GM12878 (cell line): Measurements from ENCODE around the gene MGRN1. TPM values are rescaled to one million over a fixed set of nuclear protein-coding genes. Genes with fewer than 3 reads are reported as not detected.

Source experiments
- ATAC-seq: fragments of 200-7000 bp; cut with Tn5 transposase; 3 replicates; pipeline ENCODE4 v1.9.1; 2020; ENCODE audit warnings: mild to moderate bottlenecking, moderate library complexity
- BruUV-seq: library from RNA; stranded (reverse); fragments of 400-500 nt; replicated peaks from 2 replicates; lab custom pipeline; 2021; lab: Mats Ljungman, UMichigan
- CTCF ChIA-PET: fragments of 300-600 bp; sonication (Branson Sonifier 250); formaldehyde crosslinking; extraction: SDS; loops from one replicate; lab custom pipeline; 2021; ENCODE audit warnings: inconsistent platforms; lab: Yijun Ruan, JAX
- POLR2A ChIA-PET: fragments of 350-600 bp; formaldehyde crosslinking; extraction: SDS; loops from one replicate; lab custom pipeline; 2021; ENCODE audit warnings: inconsistent platforms; lab: Charles Lee
- RAD21 ChIA-PET: fragments of 300-600 bp; sonication (Branson Sonifier 250); formaldehyde crosslinking; loops from one replicate; lab custom pipeline; 2023; ENCODE audit warnings: antibody characterized with exemption; ENCODE audit not compliant: unreplicated experiment; lab: Charles Lee
- SMC1A ChIA-PET: fragments of 300-600 bp; sonication (Branson Sonifier 250); formaldehyde crosslinking; loops from one replicate; lab custom pipeline; 2023; ENCODE audit not compliant: unreplicated experiment, uncharacterized antibody; lab: Charles Lee
- DNase-seq: peaks from one replicate; pipeline ENCODE4 v3.0.0-alpha.2; 2011; ENCODE audit warnings: low read depth, low spot score
- FAIRE-seq: peaks from 3 replicates; lab custom pipeline; 2011; peaks lifted over from hg19 to GRCh38; lab: Jason Lieb, UNC
- H2AFZ ChIP-seq: 2 replicates; pipeline ENCODE4 v1.6.0; 2011; ENCODE audit warnings: low read depth, low read length, control low read depth; ENCODE audit not compliant: control insufficient read depth
- H3K27ac ChIP-seq: 2 replicates; pipeline ENCODE4 v1.5.1; 2011; ENCODE audit warnings: control low read depth; ENCODE audit not compliant: control insufficient read depth, insufficient read depth
- H3K27me3 ChIP-seq, 2 experiments: replicated peaks in 1 of 2; 2 replicates each; pipeline versions ENCODE4 v1.6.0 to v1.6.1; 2011; ENCODE audit warnings: low read length in 1 of 2; ENCODE audit not compliant: control insufficient read depth in 2 of 2, insufficient read depth in 2 of 2
- H3K36me3 ChIP-seq, 2 experiments: 2 replicates each; pipeline ENCODE4 v1.5.1; 2011; ENCODE audit warnings: low read length in 1 of 2; ENCODE audit not compliant: control insufficient read depth in 2 of 2, insufficient read depth in 2 of 2
- H3K4me1 ChIP-seq: 2 replicates; pipeline ENCODE4 v1.6.1; 2011; ENCODE audit warnings: mild to moderate bottlenecking, low read length, moderate library complexity, mixed read lengths; ENCODE audit not compliant: control insufficient read depth, insufficient read depth
- H3K4me2 ChIP-seq: 2 replicates; pipeline ENCODE4 v1.6.0; 2011; ENCODE audit warnings: control low read depth; ENCODE audit not compliant: control insufficient read depth, insufficient read depth
- H3K4me3 ChIP-seq: fragments of 200-600 bp; sonication (generic); 2 replicates; pipeline ENCODE4 v1.5.1; 2016
- H3K79me2 ChIP-seq: 2 replicates; pipeline ENCODE4 v1.6.0; 2011; ENCODE audit warnings: low read length; ENCODE audit not compliant: control insufficient read depth, insufficient read depth
- H3K9ac ChIP-seq: 2 replicates; pipeline ENCODE4 v1.8.0; 2011; ENCODE audit warnings: low read length, control low read depth, mixed read lengths; ENCODE audit not compliant: control insufficient read depth, insufficient read depth
- H3K9me3 ChIP-seq: replicated peaks from 3 replicates; pipeline ENCODE4 v1.5.1; 2011; ENCODE audit warnings: mild to moderate bottlenecking, low read length; ENCODE audit not compliant: control insufficient read depth, insufficient read depth
- H4K20me1 ChIP-seq: 2 replicates; pipeline ENCODE4 v1.6.0; 2011; ENCODE audit not compliant: control insufficient read depth, insufficient read depth
- ESRRA ChIP-seq: IDR thresholded peaks from 2 replicates; pipeline ENCODE4 v1.6.1; 2012; ENCODE audit warnings: mild to moderate bottlenecking, low read length, improper control_type of control experiment
- FOXM1 ChIP-seq: IDR thresholded peaks from 2 replicates; pipeline ENCODE4 v1.6.1; 2012; ENCODE audit warnings: low read depth, mild to moderate bottlenecking, inconsistent platforms, low read length, moderate library complexity
- RBBP5 ChIP-seq: fragments of 200-600 bp; sonication (generic); conservative IDR thresholded peaks from 2 replicates; pipeline ENCODE4 v1.6.1; 2016
- RUNX3 ChIP-seq: IDR thresholded peaks from 2 replicates; pipeline ENCODE4 v1.6.1; 2012; ENCODE audit warnings: low read length, inconsistent platforms
- SIX5 ChIP-seq: IDR thresholded peaks from 2 replicates; pipeline ENCODE4 v1.6.1; 2011; ENCODE audit warnings: mild to moderate bottlenecking, low read depth, low read length, moderate library complexity; ENCODE audit not compliant: severe bottlenecking
- SMARCA5 ChIP-seq: fragments of 450-650 bp; IDR thresholded peaks from 2 replicates; pipeline ENCODE4 v1.6.1; 2017; ENCODE audit warnings: mild to moderate bottlenecking
- TAF1 ChIP-seq: IDR thresholded peaks from 2 replicates; pipeline ENCODE4 v1.6.1; 2011; ENCODE audit warnings: mild to moderate bottlenecking, low read depth, low read length, borderline replicate concordance
- WGBS: methylation state at CpG from one replicate; pipeline ENCODE4 v1.1.6; 2016; ENCODE audit warnings: low lambda C conversion rate; ENCODE audit not compliant: insufficient replicate concordance, insufficient coverage; ENCODE audit errors: missing lambda C conversion rate; 5-methylcytosine and 5-hydroxymethylcytosine counted together
- in situ Hi-C: fragments of 300-500 bp; cut with MboI; formaldehyde crosslinking; loops from 9 replicates; pipeline ENCODE4 v1.14.3; 2018; ENCODE audit warnings: mixed read lengths
- intact Hi-C: fragments of 100-400 bp; cut with micrococcal nuclease; formaldehyde crosslinking; loops from one replicate; pipeline ENCODE4 v1.14.2; 2022; ENCODE audit not compliant: unreplicated experiment
- polyA plus RNA-seq, 11 experiments: library from polyadenylated mRNA; depleted of rRNA in 4 of 11; unstranded in 6 of 11; stranded (reverse) in 5 of 11; fragments of >200 nt; fragmentation: Nextera tagmentation in 4 of 11; fragmentation: Illumina TruSeq in 1 of 11; extraction: Ambion mirVana in 4 of 11; extraction: Trizol in 1 of 11; gene quantifications; 1 replicate in 1 of 11; 2 replicates in 10 of 11; pipeline versions ENCODE4 v1.2.1 to v1.2.3, GENCODE V29; 2011 to 2016; ENCODE audit warnings: inconsistent platforms in 2 of 11, missing spikeins in 2 of 11, low read depth in 1 of 11
- total RNA-seq, 4 experiments: library from RNA; depleted of rRNA in 3 of 4; stranded (reverse); fragments of >200 nt in 3 of 4; fragmentation: Illumina TruSeq in 1 of 4; extraction: Trizol in 1 of 4; gene quantifications; 2 replicates each; pipeline versions ENCODE4 v1.2.1 to v1.2.3, GENCODE V29; 2013 to 2021
- TF ChIP-seq, protein P1 (sequence below): fragments of 450-650 bp; formaldehyde crosslinking; IDR thresholded peaks from 2 replicates; pipeline ENCODE4 v1.4.0; 2020; ENCODE audit warnings: mild to moderate bottlenecking, moderate library complexity
- TF ChIP-seq, protein P2 (sequence below): fragments of 150-350 bp; IDR thresholded peaks from 2 replicates; pipeline ENCODE4 v1.6.1; 2014; ENCODE audit warnings: mild to moderate bottlenecking, low read depth, low read length
- TF ChIP-seq, protein P3 (sequence below): fragments of 450-650 bp; IDR thresholded peaks from 2 replicates; pipeline ENCODE4 v1.6.1; 2017; ENCODE audit warnings: borderline replicate concordance
- TF ChIP-seq, protein P4 (sequence below): fragments of 450-650 bp; formaldehyde crosslinking; IDR thresholded peaks from 2 replicates; pipeline ENCODE4 v1.4.0; 2022; ENCODE audit warnings: mild to moderate bottlenecking, moderate library complexity

Gene MGRN1
- total and polyA plus RNA-seq, 10 of the 15 experiments (the other 5 are each of a cell fraction or from before 2014, with no cell fraction given), result 0.35 to 86.7 (median 14.6) TPM

DNA sequence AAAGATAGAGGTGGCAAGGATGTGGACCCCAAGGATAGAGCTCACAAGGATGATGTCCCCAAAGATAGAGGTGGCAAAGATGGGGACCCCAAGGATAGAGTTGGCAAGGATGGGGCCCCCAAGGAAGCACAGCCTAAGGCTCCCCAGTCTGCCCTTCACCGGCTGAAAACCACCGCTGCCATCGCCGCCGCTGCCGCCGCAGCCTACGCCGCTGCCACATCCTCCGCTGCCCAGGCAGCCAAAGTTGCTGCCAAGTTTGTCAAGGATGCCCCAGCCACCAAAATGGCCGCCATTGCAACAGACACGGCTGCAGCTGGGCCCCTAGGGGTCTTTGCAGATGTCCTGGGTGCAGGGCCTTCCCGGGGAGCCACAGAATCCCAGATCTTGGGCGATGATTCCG lies 48.6 kb upstream of the MGRN1 start:
- ChIA-PET POLR2A (no interaction called here), CTCF (no interaction called here), SMC1A (no interaction called here), RAD21 (no interaction called here)
- in situ Hi-C loops, result no loop called here
- Histone ChIP-seq H3K4me1 (no peaks in the 10 kb centered on the region), H3K79me2 (no peaks in the 10 kb centered on the region), H3K36me3 (no peaks in the 10 kb centered on the region), H4K20me1 (no peaks in the 10 kb centered on the region), H3K27ac (no peak overlapping the region), H2AFZ (no peak overlapping the region), H3K4me3 (no peak overlapping the region), H3K9ac (no peak overlapping the region), H3K27me3 (no peaks in the 10 kb centered on the region; a peak in 1 of 4 replicates), H3K4me2 (no peak overlapping the region), H3K9me3 (no peaks in the 10 kb centered on the region)
- BruUV-seq, result no TSS peak
- FAIRE-seq, result no peak
- 73% methylated on average over 12 of the region's 15 CpGs for WGBS
- no peak for ATAC-seq
- intact Hi-C loops, result no loop called here
- DNase-seq, result no peak
- TF ChIP-seq, protein P1, sequence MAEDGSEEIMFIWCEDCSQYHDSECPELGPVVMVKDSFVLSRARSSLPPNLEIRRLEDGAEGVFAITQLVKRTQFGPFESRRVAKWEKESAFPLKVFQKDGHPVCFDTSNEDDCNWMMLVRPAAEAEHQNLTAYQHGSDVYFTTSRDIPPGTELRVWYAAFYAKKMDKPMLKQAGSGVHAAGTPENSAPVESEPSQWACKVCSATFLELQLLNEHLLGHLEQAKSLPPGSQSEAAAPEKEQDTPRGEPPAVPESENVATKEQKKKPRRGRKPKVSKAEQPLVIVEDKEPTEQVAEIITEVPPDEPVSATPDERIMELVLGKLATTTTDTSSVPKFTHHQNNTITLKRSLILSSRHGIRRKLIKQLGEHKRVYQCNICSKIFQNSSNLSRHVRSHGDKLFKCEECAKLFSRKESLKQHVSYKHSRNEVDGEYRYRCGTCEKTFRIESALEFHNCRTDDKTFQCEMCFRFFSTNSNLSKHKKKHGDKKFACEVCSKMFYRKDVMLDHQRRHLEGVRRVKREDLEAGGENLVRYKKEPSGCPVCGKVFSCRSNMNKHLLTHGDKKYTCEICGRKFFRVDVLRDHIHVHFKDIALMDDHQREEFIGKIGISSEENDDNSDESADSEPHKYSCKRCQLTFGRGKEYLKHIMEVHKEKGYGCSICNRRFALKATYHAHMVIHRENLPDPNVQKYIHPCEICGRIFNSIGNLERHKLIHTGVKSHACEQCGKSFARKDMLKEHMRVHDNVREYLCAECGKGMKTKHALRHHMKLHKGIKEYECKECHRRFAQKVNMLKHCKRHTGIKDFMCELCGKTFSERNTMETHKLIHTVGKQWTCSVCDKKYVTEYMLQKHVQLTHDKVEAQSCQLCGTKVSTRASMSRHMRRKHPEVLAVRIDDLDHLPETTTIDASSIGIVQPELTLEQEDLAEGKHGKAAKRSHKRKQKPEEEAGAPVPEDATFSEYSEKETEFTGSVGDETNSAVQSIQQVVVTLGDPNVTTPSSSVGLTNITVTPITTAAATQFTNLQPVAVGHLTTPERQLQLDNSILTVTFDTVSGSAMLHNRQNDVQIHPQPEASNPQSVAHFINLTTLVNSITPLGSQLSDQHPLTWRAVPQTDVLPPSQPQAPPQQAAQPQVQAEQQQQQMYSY, result no peak
- TF ChIP-seq SMARCA5, result no peak
- no peak for TF ChIP-seq SIX5
- TF ChIP-seq RUNX3, result no peak
- TF ChIP-seq ESRRA, result no peak
- TF ChIP-seq, protein P2, sequence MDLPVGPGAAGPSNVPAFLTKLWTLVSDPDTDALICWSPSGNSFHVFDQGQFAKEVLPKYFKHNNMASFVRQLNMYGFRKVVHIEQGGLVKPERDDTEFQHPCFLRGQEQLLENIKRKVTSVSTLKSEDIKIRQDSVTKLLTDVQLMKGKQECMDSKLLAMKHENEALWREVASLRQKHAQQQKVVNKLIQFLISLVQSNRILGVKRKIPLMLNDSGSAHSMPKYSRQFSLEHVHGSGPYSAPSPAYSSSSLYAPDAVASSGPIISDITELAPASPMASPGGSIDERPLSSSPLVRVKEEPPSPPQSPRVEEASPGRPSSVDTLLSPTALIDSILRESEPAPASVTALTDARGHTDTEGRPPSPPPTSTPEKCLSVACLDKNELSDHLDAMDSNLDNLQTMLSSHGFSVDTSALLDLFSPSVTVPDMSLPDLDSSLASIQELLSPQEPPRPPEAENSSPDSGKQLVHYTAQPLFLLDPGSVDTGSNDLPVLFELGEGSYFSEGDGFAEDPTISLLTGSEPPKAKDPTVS, result no peak
- TF ChIP-seq, protein P3, sequence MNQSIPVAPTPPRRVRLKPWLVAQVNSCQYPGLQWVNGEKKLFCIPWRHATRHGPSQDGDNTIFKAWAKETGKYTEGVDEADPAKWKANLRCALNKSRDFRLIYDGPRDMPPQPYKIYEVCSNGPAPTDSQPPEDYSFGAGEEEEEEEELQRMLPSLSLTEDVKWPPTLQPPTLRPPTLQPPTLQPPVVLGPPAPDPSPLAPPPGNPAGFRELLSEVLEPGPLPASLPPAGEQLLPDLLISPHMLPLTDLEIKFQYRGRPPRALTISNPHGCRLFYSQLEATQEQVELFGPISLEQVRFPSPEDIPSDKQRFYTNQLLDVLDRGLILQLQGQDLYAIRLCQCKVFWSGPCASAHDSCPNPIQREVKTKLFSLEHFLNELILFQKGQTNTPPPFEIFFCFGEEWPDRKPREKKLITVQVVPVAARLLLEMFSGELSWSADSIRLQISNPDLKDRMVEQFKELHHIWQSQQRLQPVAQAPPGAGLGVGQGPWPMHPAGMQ, result no peak
- no peak for TF ChIP-seq RBBP5
- no peak for TF ChIP-seq FOXM1
- TF ChIP-seq, protein P4, sequence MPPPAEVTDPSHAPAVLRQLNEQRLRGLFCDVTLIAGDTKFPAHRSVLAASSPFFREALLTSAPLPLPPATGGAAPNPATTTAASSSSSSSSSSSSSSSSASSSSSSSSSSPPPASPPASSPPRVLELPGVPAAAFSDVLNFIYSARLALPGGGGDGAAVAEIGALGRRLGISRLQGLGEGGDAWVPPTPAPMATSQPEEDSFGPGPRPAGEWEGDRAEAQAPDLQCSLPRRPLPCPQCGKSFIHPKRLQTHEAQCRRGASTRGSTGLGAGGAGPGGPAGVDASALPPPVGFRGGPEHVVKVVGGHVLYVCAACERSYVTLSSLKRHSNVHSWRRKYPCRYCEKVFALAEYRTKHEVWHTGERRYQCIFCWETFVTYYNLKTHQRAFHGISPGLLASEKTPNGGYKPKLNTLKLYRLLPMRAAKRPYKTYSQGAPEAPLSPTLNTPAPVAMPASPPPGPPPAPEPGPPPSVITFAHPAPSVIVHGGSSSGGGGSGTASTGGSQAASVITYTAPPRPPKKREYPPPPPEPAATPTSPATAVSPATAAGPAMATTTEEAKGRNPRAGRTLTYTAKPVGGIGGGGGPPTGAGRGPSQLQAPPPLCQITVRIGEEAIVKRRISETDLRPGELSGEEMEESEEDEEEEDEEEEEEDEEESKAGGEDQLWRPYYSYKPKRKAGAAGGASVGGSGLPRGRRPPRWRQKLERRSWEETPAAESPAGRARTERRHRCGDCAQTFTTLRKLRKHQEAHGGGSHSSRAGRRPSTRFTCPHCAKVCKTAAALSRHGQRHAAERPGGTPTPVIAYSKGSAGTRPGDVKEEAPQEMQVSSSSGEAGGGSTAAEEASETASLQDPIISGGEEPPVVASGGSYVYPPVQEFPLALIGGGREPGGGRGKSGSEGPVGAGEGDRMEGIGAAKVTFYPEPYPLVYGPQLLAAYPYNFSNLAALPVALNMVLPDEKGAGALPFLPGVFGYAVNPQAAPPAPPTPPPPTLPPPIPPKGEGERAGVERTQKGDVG (CRISPR knock-in tag), result no peak
- no peak for TF ChIP-seq TAF1
